Measurements from ENCODE around the gene SLC44A3. TPM values are rescaled to one million over a fixed set of nuclear protein-coding genes. Genes with fewer than 3 reads are reported as not detected.

The SLC44A3 gene
- total RNA-seq, 1 donor from 2014 or later: 1.5 TPM

- DNase-seq (ENCODE audit: extremely low read depth, low read depth, low spot score): no peak
These were observed 21.0 kb upstream of the SLC44A3 start for GRCh38 chr1:94799206-94799605.

DNA sequence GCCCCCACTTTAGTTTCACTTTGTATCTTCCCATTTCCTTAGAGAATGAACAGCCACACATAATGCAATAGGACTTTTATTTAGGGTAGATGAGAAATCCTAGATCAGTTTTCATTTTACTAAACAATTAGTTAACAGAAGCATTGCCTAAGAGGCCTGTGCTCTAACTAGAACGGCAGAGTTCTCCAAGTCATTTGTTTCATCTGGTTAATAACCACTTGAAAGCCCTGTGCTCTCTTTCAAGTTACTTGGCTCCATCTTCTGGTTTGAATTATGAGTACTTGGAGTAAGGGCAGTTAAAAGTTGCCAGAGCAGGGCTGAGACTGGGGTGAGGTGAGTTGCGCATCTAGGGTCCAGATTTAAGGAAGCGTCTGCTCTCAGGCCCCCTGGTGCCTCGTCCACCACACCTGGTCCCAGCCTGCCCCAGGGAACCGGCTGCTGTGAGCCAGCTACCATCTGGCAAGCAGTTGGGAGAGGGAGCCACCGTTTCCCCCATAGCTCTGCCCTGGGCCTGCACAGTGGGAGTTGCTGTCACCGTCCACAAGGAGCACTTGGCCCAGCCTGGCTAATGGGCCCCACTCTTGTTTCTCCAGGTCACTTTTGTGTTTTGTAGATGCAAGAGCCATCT lies 18.1 kb upstream of the SLC44A3 start:
- no peak for DNase-seq (ENCODE audit: extremely low read depth, low read depth, low spot score)

- no peak for DNase-seq (ENCODE audit: extremely low read depth, low read depth, low spot score)
These were observed 17.1 kb upstream of the SLC44A3 start for GRCh38 chr1:94803106-94803505.

GRCh38 chr1:94803517-94804441 lies 16.4 kb upstream of the SLC44A3 start:
- DNase-seq (ENCODE audit: extremely low read depth, low read depth, low spot score): no peak

DNA sequence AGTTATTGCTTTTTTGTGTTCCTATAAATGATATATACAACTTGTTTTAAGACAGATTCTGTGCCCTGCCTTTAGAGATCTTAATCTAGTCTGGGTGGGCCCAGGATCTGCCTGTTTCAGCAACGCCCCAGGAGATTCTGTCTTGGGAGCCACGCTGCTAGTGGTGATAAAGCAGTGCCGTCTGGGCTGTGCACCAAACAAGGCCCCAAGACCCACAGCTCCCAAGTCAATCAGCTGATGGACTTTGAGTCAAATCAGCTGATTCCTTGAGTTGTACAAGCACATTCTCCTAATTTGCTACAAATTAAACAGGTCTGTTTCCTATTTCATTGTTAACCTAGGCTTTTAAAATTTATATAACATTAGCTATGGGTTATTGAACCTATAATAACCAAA lies 15.7 kb upstream of the SLC44A3 start:
- DNase-seq (ENCODE audit: extremely low read depth, low read depth, low spot score): no peak

- DNase-seq (ENCODE audit: extremely low read depth, low read depth, low spot score): no peak
These were observed 14.2 kb upstream of the SLC44A3 start for GRCh38 chr1:94805912-94806311.

GRCh38 chr1:94806441-94806871 lies 13.7 kb upstream of the SLC44A3 start:
- no peak for DNase-seq (ENCODE audit: extremely low read depth, low read depth, low spot score)

DNA sequence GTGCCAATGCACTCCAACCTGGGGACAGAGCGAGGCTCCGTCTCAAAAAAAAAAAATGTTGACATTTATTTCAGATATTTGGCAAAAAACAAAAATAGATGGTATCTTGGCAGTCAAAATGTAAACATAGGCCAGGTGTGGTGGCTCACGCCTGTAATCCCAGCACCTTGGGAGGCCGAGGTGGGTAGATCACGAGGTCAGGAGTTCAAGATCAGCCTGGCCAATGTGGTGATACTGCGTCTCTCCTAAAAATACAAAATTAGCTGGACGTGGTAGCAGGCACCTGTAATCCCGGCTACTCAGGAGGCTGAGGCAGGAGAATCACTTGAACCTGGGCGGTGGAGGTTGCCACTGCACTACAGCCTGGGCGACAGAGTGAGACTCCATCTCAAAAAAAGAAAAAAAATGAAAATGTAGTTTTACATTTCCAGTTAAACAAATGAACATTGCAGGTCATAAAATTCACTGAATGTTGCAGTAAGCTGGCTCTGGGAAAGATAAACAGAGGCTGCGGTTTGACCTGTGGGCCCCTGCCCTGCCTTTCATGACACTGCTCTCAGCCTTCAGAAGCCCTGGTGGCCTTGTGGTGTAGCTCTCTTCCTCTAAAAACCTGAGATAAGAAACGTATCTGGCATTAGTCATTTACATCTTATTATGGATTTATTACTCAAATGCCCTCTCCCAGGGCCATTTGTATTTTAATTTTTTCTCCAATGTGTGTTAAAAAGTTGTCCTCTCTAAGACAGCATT lies 12.2 kb upstream of the SLC44A3 start:
- no peak for DNase-seq (ENCODE audit: extremely low read depth, low read depth, low spot score)

DNA sequence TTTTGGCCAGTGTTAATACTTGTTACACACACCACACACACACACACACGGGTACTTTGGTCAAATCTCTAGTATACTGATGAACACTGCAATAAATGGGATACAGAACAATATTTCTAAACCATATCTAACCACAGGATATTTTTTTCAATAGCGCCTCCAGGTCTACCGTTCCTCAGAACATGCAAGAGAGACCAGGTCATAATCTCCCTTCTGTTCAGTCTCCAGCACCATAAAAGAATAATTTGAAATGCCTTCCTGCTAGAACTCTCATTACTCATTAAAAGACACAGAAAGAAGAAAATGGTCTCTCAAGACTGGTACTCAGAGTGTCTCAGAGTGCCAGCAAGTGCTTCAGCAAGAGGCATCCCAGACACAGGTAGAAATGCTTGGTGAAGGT lies 11.5 kb upstream of the SLC44A3 start:
- DNase-seq (ENCODE audit: extremely low read depth, low read depth, low spot score): no peak

- no peak for DNase-seq (ENCODE audit: extremely low read depth, low read depth, low spot score)
These were observed 7.2 kb upstream of the SLC44A3 start for GRCh38 chr1:94812985-94813384.

DNA sequence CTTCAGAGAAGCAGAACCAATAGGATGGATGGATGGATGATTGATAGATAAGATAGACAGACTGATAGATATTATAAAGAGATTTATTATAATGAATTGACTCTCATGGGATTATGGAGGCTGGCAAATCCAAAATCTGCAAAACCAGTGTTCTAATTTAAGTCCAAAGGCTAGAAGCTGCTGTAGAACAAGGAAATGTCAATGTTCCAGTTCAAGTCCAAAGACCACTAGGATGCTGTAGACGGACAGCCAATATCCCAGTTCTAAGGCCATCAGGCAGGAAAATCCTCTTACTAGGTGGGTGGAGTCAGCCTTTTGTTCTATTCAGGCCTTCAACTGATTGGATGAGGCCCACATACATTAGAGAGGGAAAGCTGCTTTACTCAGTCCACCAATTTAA lies 4.1 kb upstream of the SLC44A3 start:
- no peak for DNase-seq (ENCODE audit: extremely low read depth, low read depth, low spot score)

DNA sequence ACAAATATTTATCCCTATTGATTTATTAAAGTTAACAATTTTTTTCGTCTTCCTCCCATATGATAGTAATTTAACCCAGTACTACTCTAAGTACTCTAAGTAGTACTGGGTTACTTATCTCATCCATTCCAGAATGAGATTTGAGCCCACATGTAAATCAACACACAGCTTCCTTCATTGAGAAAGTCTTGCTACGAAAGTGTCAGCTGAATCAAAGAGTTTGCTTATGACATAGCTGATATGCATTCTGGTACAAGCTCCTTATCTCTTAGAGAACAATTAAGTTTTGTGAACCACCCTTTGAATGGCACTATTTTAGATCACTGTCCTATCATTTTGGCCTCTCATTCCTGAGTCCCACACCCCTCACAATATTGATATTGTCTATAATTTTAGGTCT lies 2.4 kb upstream of the SLC44A3 start:
- DNase-seq (ENCODE audit: extremely low read depth, low read depth, low spot score): no peak

DNA sequence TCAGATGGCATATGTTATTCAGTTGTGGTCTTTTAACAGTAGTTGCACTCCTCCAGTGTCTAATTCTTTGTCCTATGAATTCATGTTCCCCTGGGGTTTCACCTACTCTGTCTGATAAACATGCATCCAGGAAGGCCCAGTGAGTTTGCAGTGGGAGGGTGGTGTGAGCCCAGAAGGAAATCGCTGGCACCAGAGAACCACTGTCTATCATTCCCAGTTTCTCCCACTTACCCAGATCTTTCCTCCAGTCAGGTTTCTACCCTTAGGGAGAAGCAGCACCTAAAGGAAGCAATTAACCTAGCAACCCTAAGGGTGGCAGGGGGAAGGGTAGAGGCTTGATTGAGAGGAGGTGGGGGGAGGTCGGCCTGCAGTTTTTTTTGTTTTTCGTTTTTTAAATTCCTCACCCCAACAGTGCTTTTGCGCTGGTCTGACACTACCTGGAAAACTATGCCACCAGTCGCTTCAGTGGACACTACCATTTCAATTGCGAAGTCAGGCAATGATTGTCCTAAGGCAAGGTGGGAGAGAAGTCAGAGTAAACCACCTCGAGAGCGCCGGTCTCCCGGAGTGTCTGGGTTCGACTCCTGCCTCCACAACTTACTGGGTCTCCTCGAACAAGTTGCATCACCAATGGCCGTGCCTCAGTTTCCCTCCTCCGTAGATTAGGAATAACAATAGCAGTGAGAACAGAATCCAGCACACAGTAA lies 766 bp upstream of the SLC44A3 start:
- no peak for DNase-seq (ENCODE audit: extremely low read depth, low read depth, low spot score)

DNA sequence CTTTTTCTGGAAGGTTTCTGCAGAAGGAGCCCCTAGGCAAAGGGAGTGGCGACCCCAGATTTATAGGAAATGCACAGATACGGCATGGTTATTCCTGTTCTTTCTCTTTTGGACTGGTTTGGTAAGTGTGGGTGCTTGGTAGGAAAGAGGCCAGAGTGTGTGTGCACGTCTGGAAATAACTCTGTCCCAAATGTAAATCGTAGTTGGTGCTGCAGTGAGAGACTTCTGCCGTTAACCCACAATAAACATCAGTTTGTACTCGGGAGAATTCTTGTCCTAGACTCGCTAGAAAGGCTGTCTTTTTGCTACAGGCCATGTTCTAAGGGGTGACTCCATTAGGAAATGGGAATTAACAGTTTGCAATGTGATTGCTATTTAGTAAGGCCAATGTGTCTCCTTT lies 779 bp downstream of the SLC44A3 start:
- DNase-seq (ENCODE audit: extremely low read depth, low read depth, low spot score): no peak

DNA sequence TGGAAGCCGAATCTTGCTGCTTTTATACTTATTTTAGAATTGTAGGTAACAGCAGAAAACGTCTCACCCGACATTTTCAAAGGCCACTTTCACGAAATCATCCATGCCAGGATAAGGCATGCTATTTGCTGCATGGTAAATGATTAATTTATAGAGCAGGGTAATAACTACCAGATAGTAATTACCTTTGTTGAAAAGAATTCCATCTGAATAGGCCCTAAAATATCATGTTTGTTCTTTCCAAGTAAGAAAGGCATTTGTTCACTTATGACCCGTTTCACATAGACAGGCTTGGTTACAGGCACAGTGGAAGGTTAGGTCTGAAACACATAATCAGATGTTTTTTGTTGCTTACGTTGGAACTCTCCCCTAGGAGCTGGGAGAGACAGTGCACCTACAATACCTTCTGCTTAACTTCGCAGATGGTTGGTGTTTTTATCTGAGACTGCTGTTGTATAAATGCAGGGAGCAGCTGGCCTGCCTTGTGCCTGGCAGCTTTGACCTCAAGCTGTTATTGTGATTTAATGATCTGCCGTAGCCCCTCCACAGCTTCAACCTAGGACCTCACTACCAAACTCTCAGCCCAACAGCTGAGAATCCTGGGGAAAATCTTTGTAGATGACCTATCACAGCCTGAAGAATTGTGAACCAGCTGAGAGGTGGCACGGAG lies 1.6 kb downstream of the SLC44A3 start:
- DNase-seq (ENCODE audit: extremely low read depth, low read depth, low spot score): no peak

GRCh38 chr1:94823116-94823515 lies 3.0 kb downstream of the SLC44A3 start:
- DNase-seq (ENCODE audit: extremely low read depth, low read depth, low spot score): no peak

DNA sequence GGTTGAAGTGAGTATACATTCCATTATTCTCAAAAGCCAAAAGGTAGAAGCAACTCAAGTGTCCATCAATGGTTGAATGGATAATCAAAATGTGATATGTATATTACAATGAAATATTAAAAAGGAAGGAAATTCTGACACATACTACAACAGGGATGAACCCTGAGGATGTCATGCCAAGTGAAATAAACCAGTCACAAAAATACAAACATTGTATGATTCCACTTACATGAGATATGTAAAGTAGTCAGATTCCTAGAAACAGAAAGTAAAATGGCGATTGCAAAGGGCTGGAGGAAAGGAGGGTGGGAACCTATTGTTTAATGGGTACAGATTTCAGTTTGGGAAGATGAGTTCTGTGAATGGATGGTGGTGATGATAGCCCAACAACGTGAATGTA lies 5.8 kb downstream of the SLC44A3 start:
- no peak for DNase-seq (ENCODE audit: extremely low read depth, low read depth, low spot score)

DNA sequence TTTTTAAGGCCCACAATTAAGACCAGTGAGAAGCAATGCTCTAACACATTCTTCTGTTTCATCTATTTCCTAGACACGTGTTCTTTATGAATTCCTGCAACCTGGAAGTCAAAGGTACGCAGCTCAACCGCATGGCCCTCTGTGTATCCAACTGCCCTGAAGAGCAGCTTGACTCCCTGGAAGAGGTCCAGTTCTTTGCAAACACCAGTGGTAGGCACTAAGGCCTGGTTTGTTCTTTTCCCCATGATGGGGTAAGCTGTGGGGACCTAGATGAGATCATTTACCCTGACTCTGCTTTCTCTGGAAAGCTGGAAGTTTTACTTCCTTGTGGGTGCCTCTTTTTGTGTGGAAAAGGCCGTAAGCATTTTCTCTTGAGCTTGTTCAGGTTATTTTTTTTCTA lies 7.3 kb downstream of the SLC44A3 start:
- DNase-seq (ENCODE audit: extremely low read depth, low read depth, low spot score): no peak

DNA sequence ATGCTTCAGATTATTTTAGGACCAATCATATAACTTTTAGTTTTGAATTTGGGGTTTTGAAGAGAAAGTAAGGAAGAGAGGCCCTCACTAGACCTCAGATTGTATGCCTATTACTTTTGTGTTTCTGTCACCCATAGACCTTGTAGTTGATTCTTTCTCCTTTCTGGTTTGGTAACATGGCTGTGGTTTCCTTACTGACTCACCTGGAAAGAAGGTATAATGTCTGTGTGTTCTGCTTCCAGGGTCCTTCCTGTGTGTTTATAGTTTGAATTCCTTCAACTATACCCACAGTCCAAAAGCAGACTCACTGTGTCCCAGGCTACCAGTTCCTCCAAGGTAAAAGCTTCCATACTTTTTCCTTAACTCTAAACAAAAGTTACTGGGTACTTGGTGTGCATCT lies 8.1 kb downstream of the SLC44A3 start:
- DNase-seq (ENCODE audit: extremely low read depth, low read depth, low spot score): no peak

GRCh38 chr1:94831641-94832040 lies 11.5 kb downstream of the SLC44A3 start:
- DNase-seq (ENCODE audit: extremely low read depth, low read depth, low spot score): no peak

Data from glomerular endothelial cell (primary cell).